SK-N-SH (cell line): ENCODE results near the gene CMA1. TPM values are rescaled to one million over a fixed set of nuclear protein-coding genes. Genes with fewer than 3 reads are reported as not detected.

Experiments used
- CTCF ChIA-PET: fragments of 300-600, 350-600 bp; formaldehyde crosslinking; extraction: SDS; loops from one replicate; lab custom pipeline; 2021; lab: Yijun Ruan, JAX
- POLR2A ChIA-PET: fragments of 350-600 bp; sonication (Branson Sonifier 250); formaldehyde crosslinking; extraction: SDS; loops from one replicate; lab custom pipeline; 2020; ENCODE audit warnings: antibody characterized with exemption, inconsistent platforms; lab: Yijun Ruan, JAX
- DNase-seq: peaks from one replicate; pipeline ENCODE4 v3.0.0; 2012
- H2AFZ ChIP-seq: fragments of 200-600 bp; sonication (generic); 2 replicates; pipeline ENCODE4 v1.8.1; 2016; ENCODE audit warnings: antibody characterized with exemption, mild to moderate bottlenecking, low read depth
- H3F3A ChIP-seq: fragments of 200-600 bp; sonication (generic); replicated peaks from 2 replicates; pipeline ENCODE3; 2016; ENCODE audit warnings: antibody characterized with exemption, mild to moderate bottlenecking; ENCODE audit not compliant: insufficient read depth
- H3K27ac ChIP-seq, 2 experiments: fragments of 200-500 bp in 1 of 2; fragments of 200-600 bp in 1 of 2; sonication (Bioruptor generic) in 1 of 2; sonication (generic), shearing (Covaris generic) in 1 of 2; 2 replicates each; pipeline versions ENCODE4 v1.5.1 to v1.6.1; 2014 to 2016; ENCODE audit warnings: low read depth in 2 of 2, inconsistent platforms in 1 of 2, low read length in 1 of 2, mild to moderate bottlenecking in 1 of 2, mixed read lengths in 1 of 2
- H3K27me3 ChIP-seq: fragments of 200-600 bp; sonication (generic), shearing (Covaris generic); 2 replicates; pipeline ENCODE4 v1.6.1; 2016; ENCODE audit warnings: mixed run types; ENCODE audit not compliant: insufficient read depth
- H3K36me3 ChIP-seq, 2 experiments: fragments of 200-500 bp in 1 of 2; fragments of 200-600 bp in 1 of 2; sonication (Bioruptor generic) in 1 of 2; sonication (generic) in 1 of 2; replicated peaks in 1 of 2; 2 replicates each; pipeline versions ENCODE3 to v1.5.1; 2014 to 2016; ENCODE audit warnings: low read length in 1 of 2, mild to moderate bottlenecking in 1 of 2; ENCODE audit not compliant: insufficient read depth in 2 of 2, control insufficient read depth in 1 of 2
- H3K4me1 ChIP-seq, 2 experiments: fragments of 200-500 bp in 1 of 2; fragments of 200-600 bp in 1 of 2; sonication (Bioruptor generic) in 1 of 2; sonication (generic), shearing (Covaris generic) in 1 of 2; 2 replicates each; pipeline versions ENCODE4 v1.5.1 to v1.6.1; 2014 to 2016; ENCODE audit warnings: low read depth in 1 of 2, low read length in 1 of 2, mixed run types in 1 of 2; ENCODE audit not compliant: insufficient read depth in 2 of 2, control insufficient read depth in 1 of 2
- H3K4me2 ChIP-seq: fragments of 200-600 bp; sonication (generic), shearing (Covaris generic); 2 replicates; pipeline ENCODE4 v1.6.1; 2017; ENCODE audit warnings: mixed run types
- H3K4me3 ChIP-seq, 2 experiments: fragments of 200-500 bp in 1 of 2; fragments of 200-600 bp in 1 of 2; sonication (Bioruptor generic) in 1 of 2; sonication (generic), shearing (Covaris generic) in 1 of 2; 2 replicates each; pipeline versions ENCODE4 v1.5.1 to v1.8.1; 2014 to 2016; ENCODE audit warnings: low read depth in 2 of 2, inconsistent platforms in 1 of 2, low read length in 1 of 2, mild to moderate bottlenecking in 1 of 2, mixed read lengths in 1 of 2, moderate library complexity in 1 of 2
- H3K79me2 ChIP-seq: fragments of 200-600 bp; sonication (generic); 2 replicates; pipeline ENCODE4 v1.8.1; 2017; ENCODE audit warnings: mild to moderate bottlenecking; ENCODE audit not compliant: insufficient read depth
- H3K9ac ChIP-seq: fragments of 200-600 bp; sonication (generic); 2 replicates; pipeline ENCODE4 v1.6.1; 2017; ENCODE audit warnings: mixed run types
- H3K9me2 ChIP-seq: fragments of 200-600 bp; sonication (generic); 2 replicates; pipeline ENCODE4 v1.6.1; 2017; ENCODE audit warnings: mixed run types
- H3K9me3 ChIP-seq: fragments of 200-600 bp; sonication (generic); 2 replicates; pipeline ENCODE4 v1.6.1; 2017; ENCODE audit warnings: mixed run types, mild to moderate bottlenecking, moderate library complexity
- H4K20me1 ChIP-seq: fragments of 200-600 bp; sonication (generic); 2 replicates; pipeline ENCODE4 v1.6.1; 2017; ENCODE audit warnings: mild to moderate bottlenecking, mixed run types; ENCODE audit not compliant: insufficient read depth
- CHD2 ChIP-seq: fragments of 150-350 bp; IDR thresholded peaks from 2 replicates; pipeline ENCODE4 v1.6.1; 2018; ENCODE audit warnings: low read length; ENCODE audit not compliant: partially characterized antibody
- CTCF ChIP-seq: fragments of 200-600 bp; sonication (generic); IDR thresholded peaks from 2 replicates; pipeline ENCODE4 v1.6.1; 2017; ENCODE audit warnings: antibody characterized with exemption, mild to moderate bottlenecking, moderate library complexity
- ELF1 ChIP-seq: IDR thresholded peaks from 2 replicates; pipeline ENCODE4 v1.4.0; 2012
- EP300 ChIP-seq, 2 experiments: IDR thresholded peaks; 2 replicates each; pipeline versions ENCODE4 v1.4.0 to v1.6.1; 2012; ENCODE audit warnings: borderline replicate concordance in 1 of 2, low read depth in 1 of 2, low read length in 1 of 2
- FOXM1 ChIP-seq: IDR thresholded peaks from 2 replicates; pipeline ENCODE4 v1.4.0; 2012; ENCODE audit warnings: low read depth, mild to moderate bottlenecking
- GATA2 ChIP-seq: sonication (generic); formaldehyde crosslinking; IDR thresholded peaks from 2 replicates; pipeline ENCODE4 v1.5.0; 2020; ENCODE audit warnings: mild to moderate bottlenecking, missing genetic modification reagents
- IRF3 ChIP-seq: fragments of 150-350 bp; IDR thresholded peaks from 2 replicates; pipeline ENCODE4 v1.6.1; 2016; ENCODE audit warnings: mild to moderate bottlenecking, low read depth, low read length
- NRF1 ChIP-seq: IDR thresholded peaks from 2 replicates; pipeline ENCODE4 v1.6.1; 2012; ENCODE audit warnings: low read depth, mild to moderate bottlenecking, low read length
- PBX3 ChIP-seq: IDR thresholded peaks from 2 replicates; pipeline ENCODE4; 2012
- POLR2AphosphoS5 ChIP-seq: IDR thresholded peaks from 2 replicates; pipeline ENCODE4 v1.6.1; 2012; ENCODE audit warnings: low read depth, low read length
- RCOR1 ChIP-seq: fragments of 150-350 bp; IDR thresholded peaks from 2 replicates; pipeline ENCODE4 v1.6.1; 2017; ENCODE audit warnings: antibody characterized with exemption, low read length
- REST ChIP-seq: IDR thresholded peaks from 2 replicates; pipeline ENCODE4 v1.6.1; 2012; ENCODE audit warnings: mild to moderate bottlenecking, low read depth, low read length, moderate library complexity
- SMC3 ChIP-seq: IDR thresholded peaks from 2 replicates; pipeline ENCODE4 v1.6.1; 2012; ENCODE audit warnings: low read depth, low read length, improper control_type of control experiment
- TCF12 ChIP-seq: IDR thresholded peaks from 2 replicates; pipeline ENCODE4 v1.4.0; 2012
- TEAD4 ChIP-seq: IDR thresholded peaks from 2 replicates; pipeline ENCODE4 v1.4.0; 2012; ENCODE audit warnings: mild to moderate bottlenecking, borderline replicate concordance; ENCODE audit not compliant: insufficient read depth
- USF1 ChIP-seq: IDR thresholded peaks from 2 replicates; pipeline ENCODE4 v1.4.0; 2012; ENCODE audit warnings: low read depth, borderline replicate concordance
- USF2 ChIP-seq: fragments of 150-350 bp; IDR thresholded peaks from 2 replicates; pipeline ENCODE4 v1.6.1; 2017; ENCODE audit warnings: antibody characterized with exemption, low read length, low read depth, borderline replicate concordance
- WGBS: methylation state at CpG from one replicate; pipeline ENCODE4 v1.1.6; 2017; ENCODE audit warnings: low lambda C conversion rate; 5-methylcytosine and 5-hydroxymethylcytosine counted together
- polyA plus RNA-seq, 3 experiments: library from polyadenylated mRNA; depleted of rRNA; stranded (reverse); fragments of >200 nt; gene quantifications; 2 replicates each; pipeline ENCODE4 v1.2.3, GENCODE V29; 2012

Gene CMA1
- polyA plus RNA-seq, 1 of the 3 experiments (the other 2 are of a cell fraction), result not detected

GRCh38 chr14:24465368-24465767, 42.7 kb downstream of the CMA1 start:
- H3F3A ChIP-seq, result no peaks in the 10 kb centered on the region
- POLR2A ChIA-PET, result no interaction called here
- no peaks in the 10 kb centered on the region for H3K79me2 ChIP-seq
- no peak overlapping the region for H3K27ac ChIP-seq
- TF ChIP-seq CHD2 (no peak), GATA2 (CRISPR knock-in tag) (no peak), IRF3 (no peak), EP300 (IDR thresholded peaks at IDR 0.05; ENCODE audit: borderline replicate concordance in 1 of 2, low read depth in 1 of 2, low read length in 1 of 2) (no peak), USF2 (no peak), CTCF (no peak), TEAD4 (no peak), RCOR1 (no peak), POLR2AphosphoS5 (no peak), PBX3 (no peak), NRF1 (no peak), ELF1 (no peak), USF1 (no peak), TCF12 (no peak), SMC3 (no peak), REST (no peak), FOXM1 (no peak)
- TF ChIP-seq, all 33 proteins: peak for 0
- H3K9ac ChIP-seq, result no peak overlapping the region
- H3K9me3 ChIP-seq, result no peaks in the 10 kb centered on the region
- H3K27me3 ChIP-seq, result no peaks in the 10 kb centered on the region
- H3K36me3 ChIP-seq, result no peaks in the 10 kb centered on the region
- H3K4me1 ChIP-seq, result no peaks in the 10 kb centered on the region
- no peaks in the 10 kb centered on the region for H3K9me2 ChIP-seq
- H3K4me3 ChIP-seq, result no peak overlapping the region
- H4K20me1 ChIP-seq, result no peaks in the 10 kb centered on the region
- DNase-seq, result no peak
- no peak overlapping the region for H3K4me2 ChIP-seq
- CTCF ChIA-PET, result interaction anchor here (1.1 kb wide), 1 partner anchor 16 kb away, joined by 3 read pairs; no protein-coding TSS in a partner anchor
- WGBS, result 88% methylated on average over 3 of the region's 3 CpGs
- H2AFZ ChIP-seq, result no peak overlapping the region
